GM12878 (cell line): ENCODE data around the gene DTX1. TPM values are rescaled to one million over a fixed set of nuclear protein-coding genes. Genes with fewer than 3 reads are reported as not detected.

Experiments
- ATAC-seq: fragments of 200-7000 bp; cut with Tn5 transposase; 3 replicates; pipeline ENCODE4 v1.9.1; 2020; ENCODE audit warnings: mild to moderate bottlenecking, moderate library complexity
- BruUV-seq: library from RNA; stranded (reverse); fragments of 400-500 nt; replicated peaks from 2 replicates; lab custom pipeline; 2021; lab: Mats Ljungman, UMichigan
- CTCF ChIA-PET: fragments of 300-600 bp; sonication (Branson Sonifier 250); formaldehyde crosslinking; extraction: SDS; loops from one replicate; lab custom pipeline; 2021; ENCODE audit warnings: inconsistent platforms; lab: Yijun Ruan, JAX
- POLR2A ChIA-PET: fragments of 350-600 bp; formaldehyde crosslinking; extraction: SDS; loops from one replicate; lab custom pipeline; 2021; ENCODE audit warnings: inconsistent platforms; lab: Charles Lee
- RAD21 ChIA-PET: fragments of 300-600 bp; sonication (Branson Sonifier 250); formaldehyde crosslinking; loops from one replicate; lab custom pipeline; 2023; ENCODE audit warnings: antibody characterized with exemption; ENCODE audit not compliant: unreplicated experiment; lab: Charles Lee
- SMC1A ChIA-PET: fragments of 300-600 bp; sonication (Branson Sonifier 250); formaldehyde crosslinking; loops from one replicate; lab custom pipeline; 2023; ENCODE audit not compliant: unreplicated experiment, uncharacterized antibody; lab: Charles Lee
- DNase-seq: peaks from one replicate; pipeline ENCODE4 v3.0.0-alpha.2; 2011; ENCODE audit warnings: low read depth, low spot score
- FAIRE-seq: peaks from 3 replicates; lab custom pipeline; 2011; peaks lifted over from hg19 to GRCh38; lab: Jason Lieb, UNC
- H2AFZ ChIP-seq: 2 replicates; pipeline ENCODE4 v1.6.0; 2011; ENCODE audit warnings: low read depth, low read length, control low read depth; ENCODE audit not compliant: control insufficient read depth
- H3K27ac ChIP-seq: 2 replicates; pipeline ENCODE4 v1.5.1; 2011; ENCODE audit warnings: control low read depth; ENCODE audit not compliant: control insufficient read depth, insufficient read depth
- H3K27me3 ChIP-seq, 2 experiments: replicated peaks in 1 of 2; 2 replicates each; pipeline versions ENCODE4 v1.6.0 to v1.6.1; 2011; ENCODE audit warnings: low read length in 1 of 2; ENCODE audit not compliant: control insufficient read depth in 2 of 2, insufficient read depth in 2 of 2
- H3K36me3 ChIP-seq, 2 experiments: 2 replicates each; pipeline ENCODE4 v1.5.1; 2011; ENCODE audit warnings: low read length in 1 of 2; ENCODE audit not compliant: control insufficient read depth in 2 of 2, insufficient read depth in 2 of 2
- H3K4me1 ChIP-seq: 2 replicates; pipeline ENCODE4 v1.6.1; 2011; ENCODE audit warnings: mild to moderate bottlenecking, low read length, moderate library complexity, mixed read lengths; ENCODE audit not compliant: control insufficient read depth, insufficient read depth
- H3K4me2 ChIP-seq: 2 replicates; pipeline ENCODE4 v1.6.0; 2011; ENCODE audit warnings: control low read depth; ENCODE audit not compliant: control insufficient read depth, insufficient read depth
- H3K4me3 ChIP-seq: fragments of 200-600 bp; sonication (generic); 2 replicates; pipeline ENCODE4 v1.5.1; 2016
- H3K79me2 ChIP-seq: 2 replicates; pipeline ENCODE4 v1.6.0; 2011; ENCODE audit warnings: low read length; ENCODE audit not compliant: control insufficient read depth, insufficient read depth
- H3K9ac ChIP-seq: 2 replicates; pipeline ENCODE4 v1.8.0; 2011; ENCODE audit warnings: low read length, control low read depth, mixed read lengths; ENCODE audit not compliant: control insufficient read depth, insufficient read depth
- H3K9me3 ChIP-seq: replicated peaks from 3 replicates; pipeline ENCODE4 v1.5.1; 2011; ENCODE audit warnings: mild to moderate bottlenecking, low read length; ENCODE audit not compliant: control insufficient read depth, insufficient read depth
- H4K20me1 ChIP-seq: 2 replicates; pipeline ENCODE4 v1.6.0; 2011; ENCODE audit not compliant: control insufficient read depth, insufficient read depth
- HDAC6 ChIP-seq: fragments of 200-600 bp; sonication (generic); IDR thresholded peaks from one replicate; pipeline ENCODE4 v1.8.0; 2017; ENCODE audit warnings: antibody characterized with exemption; ENCODE audit not compliant: unreplicated experiment
- HSF1 ChIP-seq: fragments of 150-350 bp; IDR thresholded peaks from 2 replicates; pipeline ENCODE4 v1.6.1; 2014; ENCODE audit warnings: mild to moderate bottlenecking, low read depth, low read length
- JUNB ChIP-seq: IDR thresholded peaks from 2 replicates; pipeline ENCODE4 v1.6.1; 2016; ENCODE audit warnings: antibody characterized with exemption, mild to moderate bottlenecking
- MYB ChIP-seq: fragments of 150-350 bp; IDR thresholded peaks from 2 replicates; pipeline ENCODE4 v1.6.1; 2014; ENCODE audit warnings: mild to moderate bottlenecking, low read depth, low read length, borderline replicate concordance
- MYC ChIP-seq: IDR thresholded peaks from 2 replicates; pipeline ENCODE4 v1.6.1; 2011; ENCODE audit warnings: mild to moderate bottlenecking, low read length, moderate library complexity, inconsistent platforms; ENCODE audit not compliant: insufficient read depth, insufficient replicate concordance, insufficient read length, severe bottlenecking
- TARDBP ChIP-seq: IDR thresholded peaks from 2 replicates; pipeline ENCODE4 v1.6.1; 2016; ENCODE audit warnings: borderline replicate concordance
- ZNF384 ChIP-seq: IDR thresholded peaks from 2 replicates; pipeline ENCODE4 v1.6.1; 2012; ENCODE audit warnings: low read depth, mild to moderate bottlenecking, low read length, improper control_type of control experiment, borderline replicate concordance
- WGBS: methylation state at CpG from one replicate; pipeline ENCODE4 v1.1.6; 2016; ENCODE audit warnings: low lambda C conversion rate; ENCODE audit not compliant: insufficient replicate concordance, insufficient coverage; ENCODE audit errors: missing lambda C conversion rate; 5-methylcytosine and 5-hydroxymethylcytosine counted together
- in situ Hi-C: fragments of 300-500 bp; cut with MboI; formaldehyde crosslinking; loops from 9 replicates; pipeline ENCODE4 v1.14.3; 2018; ENCODE audit warnings: mixed read lengths
- intact Hi-C: fragments of 100-400 bp; cut with micrococcal nuclease; formaldehyde crosslinking; loops from one replicate; pipeline ENCODE4 v1.14.2; 2022; ENCODE audit not compliant: unreplicated experiment
- polyA plus RNA-seq, 11 experiments: library from polyadenylated mRNA; depleted of rRNA in 4 of 11; unstranded in 6 of 11; stranded (reverse) in 5 of 11; fragments of >200 nt; fragmentation: Nextera tagmentation in 4 of 11; fragmentation: Illumina TruSeq in 1 of 11; extraction: Ambion mirVana in 4 of 11; extraction: Trizol in 1 of 11; gene quantifications; 1 replicate in 1 of 11; 2 replicates in 10 of 11; pipeline versions ENCODE4 v1.2.1 to v1.2.3, GENCODE V29; 2011 to 2016; ENCODE audit warnings: inconsistent platforms in 2 of 11, missing spikeins in 2 of 11, low read depth in 1 of 11
- total RNA-seq, 4 experiments: library from RNA; depleted of rRNA in 3 of 4; stranded (reverse); fragments of >200 nt in 3 of 4; fragmentation: Illumina TruSeq in 1 of 4; extraction: Trizol in 1 of 4; gene quantifications; 2 replicates each; pipeline versions ENCODE4 v1.2.1 to v1.2.3, GENCODE V29; 2013 to 2021

Gene DTX1
- total and polyA plus RNA-seq, 10 of the 15 experiments (the other 5 are each of a cell fraction or from before 2014, with no cell fraction given): 0.09 to 2.8 (median 0.66) TPM

GRCh38 chr12:113091506-113091905 lies 35.0 kb downstream of the DTX1 start:
- H3K9ac ChIP-seq: no peak overlapping the region
- SMC1A ChIA-PET: interaction anchor here (1.0 to 16.1 kb wide), 7 partner anchors 8 to 98 kb away, joined by 3 to 416 read pairs (median 9); partner anchors contain the start of gene DTX1
- TF ChIP-seq MYC (no peak), ZNF384 (no peak), TARDBP (no peak), MYB (no peak), HSF1 (no peak), HDAC6 (no peak), JUNB (no peak)
- TF ChIP-seq, all 136 proteins: peak for 0
- no peak overlapping the region for H2AFZ ChIP-seq
- ATAC-seq: no peak
- FAIRE-seq: no peak
- H3K9me3 ChIP-seq: no peaks in the 10 kb centered on the region; the same call in 2 of the 3 replicates
- BruUV-seq: no TSS peak
- no peak overlapping the region for H3K4me3 ChIP-seq
- ChIA-PET CTCF (interaction anchor here (1.2 to 7.0 kb wide), 10 partner anchors 12 to 186 kb away, joined by 3 to 98 read pairs (median 10); no protein-coding TSS in a partner anchor), RAD21 (interaction anchor here (0.8 to 3.2 kb wide), 9 partner anchors 10 to 82 kb away, joined by 3 to 48 read pairs (median 9); no protein-coding TSS in a partner anchor), POLR2A (interaction anchor here (1.1 to 1.8 kb wide), 2 partner anchors 9 to 22 kb away, joined by 3 to 5 read pairs; no protein-coding TSS in a partner anchor)
- 57% methylated on average over 3 of the region's 3 CpGs for WGBS
- intact Hi-C loops (no loop called here), in situ Hi-C loops (loop anchor here (10.0 kb wide), 1 partner anchor 47 kb away; no protein-coding TSS in a partner anchor)
- H4K20me1 ChIP-seq: no peaks in the 10 kb centered on the region
- DNase-seq: no peak
- H3K36me3 ChIP-seq: no peaks in the 10 kb centered on the region
- H3K4me1 ChIP-seq: peaks cover 42% of the 10 kb centered on the region
- H3K27me3 ChIP-seq: no peaks in the 10 kb centered on the region
- H3K27ac ChIP-seq: no peak overlapping the region
- H3K79me2 ChIP-seq: no peaks in the 10 kb centered on the region
- H3K4me2 ChIP-seq: no peak overlapping the region
